ENCODE data around the gene CAPZA3. TPM values are rescaled to one million over a fixed set of nuclear protein-coding genes. Genes with fewer than 3 reads are reported as not detected.
"Not testable (repeated sequence)": the region's sequence is repeated elsewhere in the genome, so short reads cannot be mapped to it uniquely, and the experiment has no call there.

Gene CAPZA3
- polyA plus RNA-seq, 3 donors = 0.16 to 0.69 (median 0.55) TPM

DNA sequence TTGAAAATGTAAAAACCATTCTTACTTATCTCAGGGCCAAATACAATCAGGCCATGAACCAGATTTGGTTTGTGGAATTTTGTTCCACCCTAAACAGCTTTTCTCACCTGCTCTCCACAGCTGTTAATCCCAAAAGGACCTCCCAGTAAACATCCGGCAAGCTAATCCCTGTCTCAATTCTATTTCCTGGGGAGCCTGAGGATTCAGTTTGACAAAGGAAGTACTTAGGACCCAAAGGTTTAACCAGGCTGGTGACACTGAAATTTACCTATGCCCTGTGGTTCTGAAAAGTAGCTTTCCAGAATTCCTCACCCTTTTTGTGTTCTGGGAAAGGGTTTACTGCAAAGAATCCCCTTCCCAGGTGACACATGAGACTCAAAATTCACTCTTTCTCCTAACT lies 15.0 kb downstream of the CAPZA3 start:
- DNase-seq = no peak

- DNase-seq = no peak
Observed at GRCh38 chr12:18753481-18754123, 15.7 kb downstream of the CAPZA3 start.

DNA sequence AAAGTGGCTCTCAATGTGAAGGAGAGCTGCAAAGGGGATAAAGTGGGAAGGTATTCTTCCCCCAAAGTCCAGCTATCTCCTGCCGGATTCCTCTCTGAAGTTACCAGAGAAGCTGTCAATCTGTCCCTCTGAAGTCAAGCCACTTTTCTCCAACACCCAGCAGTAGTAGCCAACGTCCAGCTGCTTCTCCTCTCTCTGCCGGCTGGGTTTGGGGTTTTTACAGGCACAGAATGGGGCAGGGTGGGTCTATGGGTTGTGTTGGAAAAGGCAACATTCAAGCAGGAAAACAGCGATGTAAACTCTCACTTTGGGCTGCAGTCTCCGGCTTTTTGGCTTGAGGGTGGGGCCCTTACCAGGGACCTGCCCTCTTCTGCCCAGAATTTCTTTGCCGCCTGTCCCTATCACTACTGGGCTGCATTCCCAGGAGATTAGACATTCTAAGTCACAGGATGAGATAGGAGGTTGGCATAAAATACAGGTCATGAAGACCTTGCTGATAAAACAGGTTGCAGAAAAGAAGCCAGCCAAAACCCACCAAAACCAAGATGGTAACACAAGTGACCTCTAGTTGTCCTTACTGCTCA lies 16.3 kb downstream of the CAPZA3 start:
- DNase-seq = no peak

DNA sequence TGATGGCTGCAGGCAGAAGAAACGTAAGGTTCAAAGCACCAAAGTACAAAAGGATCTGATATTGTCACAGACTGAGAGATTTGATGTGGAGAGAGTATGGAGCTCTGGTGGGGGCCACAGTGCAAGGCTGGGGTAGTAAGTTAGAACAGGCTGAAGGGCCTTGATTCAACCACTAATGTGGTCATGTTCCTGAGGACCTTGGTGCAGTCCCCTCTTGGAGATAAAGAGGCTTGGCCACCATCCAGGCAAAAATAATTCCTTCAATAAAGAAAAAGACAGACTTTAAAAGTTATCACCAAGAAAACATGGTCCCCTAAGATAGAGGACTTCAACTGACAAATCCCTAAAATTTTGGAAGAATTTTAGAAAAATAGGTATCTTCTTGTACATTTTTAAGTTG lies 17.4 kb downstream of the CAPZA3 start:
- DNase-seq = no peak

DNA sequence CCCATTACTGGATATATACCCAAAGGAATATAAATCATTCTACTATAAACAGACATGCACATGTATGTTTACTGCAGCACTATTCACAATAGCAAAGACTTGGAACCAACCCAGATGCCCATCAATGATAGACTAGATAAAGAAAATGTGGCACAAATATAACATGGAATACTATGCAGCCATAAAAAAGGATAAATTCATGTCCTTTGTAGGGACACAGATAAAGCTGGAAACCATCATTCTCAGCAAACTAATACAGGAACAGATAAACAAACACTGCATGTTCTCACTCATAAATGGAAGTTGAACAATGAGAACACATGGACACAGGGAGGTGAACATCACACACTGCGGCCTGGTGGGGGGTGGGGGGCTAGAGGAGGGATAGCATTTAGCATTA lies 28.6 kb downstream of the CAPZA3 start:
- not testable (repeated sequence) for DNase-seq

DNA sequence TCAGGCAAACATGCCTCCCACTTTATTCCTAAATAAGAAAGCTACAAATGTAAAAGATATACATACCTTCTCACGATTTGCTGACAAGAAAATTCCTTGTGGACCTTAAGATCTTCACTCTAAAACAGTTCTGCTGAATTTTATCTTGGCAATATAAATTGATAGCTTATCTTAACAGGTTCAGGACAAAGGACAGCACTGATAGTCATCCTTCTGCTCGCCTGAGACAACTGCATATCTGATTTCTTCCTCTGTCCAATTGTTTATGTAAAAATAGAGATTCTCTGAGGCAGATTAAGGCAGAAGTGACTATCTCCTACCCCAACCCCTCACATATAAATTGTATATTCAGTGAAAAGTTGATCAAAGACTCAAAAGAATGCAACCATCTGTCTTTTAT lies 44.9 kb downstream of the CAPZA3 start:
- no peak for DNase-seq

DNA sequence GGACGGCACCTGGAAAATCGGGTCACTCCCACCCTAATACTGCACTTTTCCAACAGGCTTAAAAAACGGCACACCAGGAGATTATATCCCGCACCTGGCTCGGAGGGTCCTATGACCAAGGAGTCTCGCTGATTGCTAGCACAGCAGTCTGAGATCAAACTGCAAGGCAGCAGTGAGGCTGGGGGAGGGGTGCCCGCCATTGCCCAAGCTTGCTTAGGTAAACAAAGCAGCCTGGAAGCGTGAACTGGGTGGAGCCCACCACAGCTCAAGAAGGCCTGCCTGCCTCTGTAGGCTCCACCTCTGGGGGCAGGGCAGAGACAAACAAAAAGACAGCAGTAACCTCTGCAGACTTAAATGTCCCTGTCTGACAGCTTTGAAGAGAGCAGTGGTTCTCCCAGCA lies 47.5 kb downstream of the CAPZA3 start:
- DNase-seq = not testable (repeated sequence)

Other genes with a start within 250 kb of the CAPZA3 start
- under 1 TPM; 0.44 to 0.90 (median 0.75) TPM for gene PLCZ1, start 107 bp upstream of the CAPZA3 start, polyA plus RNA-seq (ENCODE audit: insufficient read length in 3 of 3)

Data from renal pelvis (tissue), 4 donors.